SJSA1 (cell line): ENCODE measurements around the gene RALY. TPM values are rescaled to one million over a fixed set of nuclear protein-coding genes. Genes with fewer than 3 reads are reported as not detected.
"Not testable (repeated sequence)": the region's sequence is repeated elsewhere in the genome, so short reads cannot be mapped to it uniquely, and the experiment has no call there.

Experiments used
- DNase-seq, 2 experiments: peaks; one replicate each; pipeline ENCODE4 v3.0.0-alpha.2; 2015 to 2020; ENCODE audit warnings: low spot score in 2 of 2, low read depth in 1 of 2
- H3K27ac ChIP-seq: fragments of 250-450 bp; sonication (Bioruptor Pico); 2 replicates; pipeline ENCODE4 v1.5.1; 2020; ENCODE audit warnings: mild to moderate bottlenecking, moderate library complexity
- H3K27me3 ChIP-seq: fragments of 250-450 bp; sonication (Bioruptor Pico); replicated peaks from 2 replicates; pipeline ENCODE4 v1.5.1; 2020; ENCODE audit warnings: mild to moderate bottlenecking, moderate library complexity
- H3K36me3 ChIP-seq: fragments of 250-450 bp; sonication (Bioruptor Pico); 2 replicates; pipeline ENCODE4 v1.5.1; 2020; ENCODE audit warnings: mild to moderate bottlenecking
- H3K4me1 ChIP-seq: fragments of 250-450 bp; sonication (Bioruptor Pico); replicated peaks from 2 replicates; pipeline ENCODE4 v1.6.1; 2021; ENCODE audit warnings: mild to moderate bottlenecking
- H3K4me3 ChIP-seq: fragments of 250-450 bp; sonication (Bioruptor Pico); 2 replicates; pipeline ENCODE4 v1.5.1; 2020; ENCODE audit warnings: mild to moderate bottlenecking
- H3K9me3 ChIP-seq: fragments of 250-450 bp; sonication (Bioruptor Pico); replicated peaks from 2 replicates; pipeline ENCODE4 v1.5.1; 2020; ENCODE audit warnings: mild to moderate bottlenecking
- total RNA-seq: library from RNA; depleted of rRNA; stranded (reverse); fragments of >200 nt; shearing (Covaris generic); gene quantifications from 2 replicates; pipeline ENCODE4 v1.2.3, GENCODE V29; 2014

The RALY gene
- total RNA-seq, 1 experiment from 2014 or later = 160 TPM

DNA sequence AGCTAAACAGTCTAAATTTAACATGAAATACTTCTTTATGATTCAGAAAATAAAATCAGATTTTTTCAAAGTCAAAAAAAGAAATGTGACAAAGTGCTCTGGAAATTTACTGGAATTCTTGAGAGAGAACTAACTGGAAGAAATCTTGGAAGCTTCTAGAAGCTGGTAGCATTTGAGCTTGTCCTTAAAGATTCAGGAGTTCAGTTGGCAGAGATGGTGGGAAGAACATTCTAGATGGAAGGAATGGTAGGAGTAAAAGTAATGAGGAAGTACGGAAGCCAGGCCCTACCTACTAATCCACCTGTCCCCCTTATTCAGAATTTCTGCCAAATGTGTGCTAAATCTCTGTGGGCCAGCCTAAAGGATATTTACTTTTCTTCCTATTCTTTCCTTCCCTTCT lies 21.2 kb downstream of the RALY start:
- Histone ChIP-seq H3K9me3 (no peaks in the 10 kb centered on the region), H3K4me1 (peaks cover 21% of the 10 kb centered on the region), H3K27ac (no peak overlapping the region), H3K4me3 (no peak overlapping the region), H3K36me3 (no peaks in the 10 kb centered on the region), H3K27me3 (no peaks in the 10 kb centered on the region)
- no peak for DNase-seq

DNA sequence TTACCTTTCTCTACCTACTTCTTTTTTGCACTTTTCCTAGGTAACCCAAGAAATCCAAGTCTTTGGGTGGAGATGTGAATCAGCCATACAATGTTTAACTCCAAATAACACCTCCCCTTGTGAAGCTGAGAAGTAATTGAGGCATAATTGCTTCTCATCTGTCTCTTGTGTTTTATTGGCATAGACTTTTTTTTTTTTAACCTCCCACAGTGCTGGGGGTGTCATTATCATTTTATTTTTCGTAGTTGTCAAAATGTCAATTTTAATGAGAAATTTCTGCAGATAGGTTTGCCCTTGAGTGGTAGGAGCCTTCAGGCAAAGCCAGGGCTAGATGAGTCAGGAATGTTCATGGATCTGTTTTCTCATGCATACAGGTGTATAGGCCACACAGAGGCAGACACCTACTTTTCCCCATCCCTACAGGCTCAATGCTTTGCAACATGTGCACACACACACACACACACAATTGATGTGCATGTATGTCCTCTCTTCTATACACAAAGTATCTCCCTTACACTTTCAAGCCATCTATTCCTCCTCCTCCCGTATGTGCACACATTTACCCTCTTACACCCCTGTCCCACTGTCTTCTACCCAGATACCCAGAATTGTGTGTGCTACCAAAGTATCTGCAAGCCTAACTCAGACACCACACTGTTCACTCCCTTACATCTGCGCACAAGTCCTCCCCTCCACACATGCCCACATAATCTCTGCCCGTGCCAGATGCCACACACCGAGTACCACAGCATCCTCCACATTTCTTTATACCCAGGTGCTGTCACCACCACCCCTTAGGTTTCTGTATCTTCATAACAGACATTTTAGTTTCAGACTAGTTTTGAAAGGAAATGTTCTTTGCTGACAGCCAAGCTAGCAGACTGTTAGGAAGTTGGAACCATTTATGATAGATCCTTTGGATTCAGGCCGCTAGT lies 22.0 kb downstream of the RALY start:
- no peaks in the 10 kb centered on the region for H3K27me3 ChIP-seq
- H3K36me3 ChIP-seq = peaks cover 3% of the 10 kb centered on the region; the same call in 1 of the 2 replicates
- H3K9me3 ChIP-seq = no peaks in the 10 kb centered on the region
- H3K27ac ChIP-seq = no peak overlapping the region
- DNase-seq = no peak
- peaks cover 21% of the 10 kb centered on the region for H3K4me1 ChIP-seq
- no peak overlapping the region for H3K4me3 ChIP-seq

DNA sequence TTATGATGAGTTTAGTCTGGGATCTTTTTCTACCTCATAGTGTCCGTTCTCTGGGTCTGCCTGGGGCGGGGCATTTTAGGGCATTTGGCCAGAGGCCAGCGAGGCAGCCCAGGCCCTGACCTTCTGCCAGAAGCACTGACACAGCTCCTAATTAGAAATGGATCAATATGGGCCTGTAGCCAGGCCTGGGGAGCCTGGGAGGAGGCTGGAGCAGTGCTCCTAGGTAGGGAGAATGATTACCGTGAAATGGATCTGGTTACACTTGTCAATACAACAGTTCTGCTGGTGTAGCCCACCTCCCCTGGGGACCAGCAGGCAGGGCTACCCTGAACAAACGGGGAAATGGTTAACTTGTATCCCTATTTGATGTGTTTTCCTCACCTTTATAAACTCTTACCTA lies 23.0 kb downstream of the RALY start:
- no peaks in the 10 kb centered on the region for H3K27me3 ChIP-seq
- no peak overlapping the region for H3K27ac ChIP-seq
- no peak overlapping the region for H3K4me3 ChIP-seq
- H3K9me3 ChIP-seq = 0 out of 2 replicates have a peak, but pooled peaks cover 6% of the 10 kb centered on the region
- DNase-seq = no peak
- H3K36me3 ChIP-seq = peaks cover 9% of the 10 kb centered on the region
- H3K4me1 ChIP-seq = peaks cover 27% of the 10 kb centered on the region

DNA sequence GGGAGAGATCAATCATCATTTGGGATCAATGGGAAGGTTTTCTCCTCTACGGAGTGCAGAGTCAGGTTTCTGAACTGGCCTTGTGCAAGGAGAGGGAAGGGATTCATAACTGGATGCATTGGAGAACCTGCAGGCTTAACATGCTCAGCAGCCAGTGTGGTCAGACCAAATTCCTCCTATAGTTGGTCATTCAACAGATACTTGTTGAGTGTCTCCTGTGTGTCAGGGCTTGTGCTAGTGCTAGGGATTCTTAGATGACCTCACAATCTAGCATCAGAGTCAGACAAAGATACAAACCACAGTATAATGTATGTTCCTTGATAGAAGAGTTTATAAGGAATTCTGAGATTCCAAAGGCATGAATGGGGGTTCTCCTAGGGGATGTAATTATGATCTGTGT lies 23.9 kb downstream of the RALY start:
- 0 out of 2 replicates have a peak, but pooled peaks cover 6% of the 10 kb centered on the region for H3K9me3 ChIP-seq
- H3K27me3 ChIP-seq = no peaks in the 10 kb centered on the region
- peak overlapping the region; percentile 29 for H3K27ac ChIP-seq
- peak; percentile 77 to 80 for DNase-seq
- H3K4me1 ChIP-seq = peaks cover 27% of the 10 kb centered on the region
- H3K36me3 ChIP-seq = peaks cover 11% of the 10 kb centered on the region
- H3K4me3 ChIP-seq = no peak overlapping the region

DNA sequence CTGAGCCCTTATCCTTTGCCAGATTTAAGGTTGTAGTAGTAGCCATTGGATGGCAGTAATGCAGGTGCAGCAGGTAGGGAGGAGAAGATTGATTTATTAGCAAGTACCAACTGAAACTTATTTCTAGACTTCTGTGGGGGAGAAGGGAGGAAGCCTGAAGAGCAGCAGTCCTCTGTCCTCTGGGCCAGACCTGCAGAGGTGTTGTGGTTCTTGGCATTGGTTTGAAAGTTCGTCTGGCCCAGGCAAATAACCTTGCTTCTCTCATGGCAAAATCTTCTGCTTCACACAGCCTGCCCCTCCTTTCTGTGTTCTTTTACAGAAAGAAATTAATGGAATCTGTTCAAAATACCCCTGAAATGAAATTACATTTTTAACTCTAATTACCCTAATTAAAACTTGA lies 24.5 kb downstream of the RALY start:
- Histone ChIP-seq H3K9me3 (0 out of 2 replicates have a peak, but pooled peaks cover 6% of the 10 kb centered on the region), H3K27me3 (no peaks in the 10 kb centered on the region), H3K4me3 (no peak overlapping the region), H3K4me1 (peaks cover 27% of the 10 kb centered on the region), H3K36me3 (peaks cover 12% of the 10 kb centered on the region), H3K27ac (peak overlapping the region; percentile 29)
- DNase-seq = no peak

DNA sequence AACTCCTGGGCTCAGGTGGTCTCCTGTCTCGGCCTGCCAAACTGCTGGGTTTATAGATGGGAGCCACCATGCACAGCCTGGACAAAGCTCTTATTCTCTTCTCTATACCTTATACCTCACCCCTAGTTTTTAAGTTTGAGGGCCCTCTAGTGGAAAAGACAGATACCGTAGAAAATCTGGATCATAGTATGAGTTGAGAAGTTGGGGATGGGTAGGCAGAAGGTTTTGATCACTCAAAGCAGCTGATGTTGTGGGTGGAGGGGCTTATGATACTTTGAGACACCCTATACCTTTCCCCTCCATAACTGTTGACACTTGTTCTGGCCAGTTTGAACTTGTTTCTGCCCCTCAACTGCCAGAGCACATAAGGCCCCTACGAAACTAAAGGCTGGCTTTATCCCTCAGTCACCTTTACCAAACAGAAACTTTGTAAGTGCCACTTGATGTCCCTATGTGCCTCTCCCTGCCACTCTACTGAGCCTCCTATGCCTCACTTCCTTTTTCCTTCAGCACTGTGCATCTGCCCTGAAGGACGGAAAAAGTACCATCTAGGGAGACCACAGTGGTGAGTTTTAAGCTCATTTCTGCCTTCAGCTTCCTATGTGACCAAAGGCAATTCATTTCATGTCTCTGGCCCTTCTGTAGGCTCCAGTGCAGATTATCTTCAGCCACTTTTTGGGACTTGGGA lies 28.6 kb downstream of the RALY start:
- H3K36me3 ChIP-seq = peaks cover 12% of the 10 kb centered on the region
- DNase-seq = no peak
- H3K9me3 ChIP-seq = 0 out of 2 replicates have a peak, but pooled peaks cover 6% of the 10 kb centered on the region
- H3K27me3 ChIP-seq = no peaks in the 10 kb centered on the region
- H3K4me3 ChIP-seq = no peak overlapping the region
- peaks cover 24% of the 10 kb centered on the region for H3K4me1 ChIP-seq
- H3K27ac ChIP-seq = no peak overlapping the region

DNA sequence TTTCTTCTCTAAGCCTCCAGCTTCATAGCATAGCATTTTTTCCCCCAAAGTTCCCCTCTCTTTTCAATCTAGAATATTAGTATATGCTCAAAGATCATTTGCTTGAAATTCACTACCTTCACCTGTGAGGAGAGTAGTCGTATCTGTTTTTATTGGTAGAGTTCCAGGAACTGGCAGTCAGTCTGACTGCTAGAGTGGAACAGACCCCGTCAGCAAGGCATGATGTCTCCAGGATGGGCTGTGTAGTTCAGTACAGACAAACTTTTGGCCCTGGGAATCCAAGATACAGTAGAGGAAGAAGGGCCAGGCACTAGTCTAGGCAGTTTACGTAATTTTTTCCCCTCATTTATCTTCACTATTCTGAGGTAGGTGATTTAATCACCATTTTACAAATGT lies 29.1 kb downstream of the RALY start:
- no peak overlapping the region for H3K4me3 ChIP-seq
- H3K27me3 ChIP-seq = no peaks in the 10 kb centered on the region

DNA sequence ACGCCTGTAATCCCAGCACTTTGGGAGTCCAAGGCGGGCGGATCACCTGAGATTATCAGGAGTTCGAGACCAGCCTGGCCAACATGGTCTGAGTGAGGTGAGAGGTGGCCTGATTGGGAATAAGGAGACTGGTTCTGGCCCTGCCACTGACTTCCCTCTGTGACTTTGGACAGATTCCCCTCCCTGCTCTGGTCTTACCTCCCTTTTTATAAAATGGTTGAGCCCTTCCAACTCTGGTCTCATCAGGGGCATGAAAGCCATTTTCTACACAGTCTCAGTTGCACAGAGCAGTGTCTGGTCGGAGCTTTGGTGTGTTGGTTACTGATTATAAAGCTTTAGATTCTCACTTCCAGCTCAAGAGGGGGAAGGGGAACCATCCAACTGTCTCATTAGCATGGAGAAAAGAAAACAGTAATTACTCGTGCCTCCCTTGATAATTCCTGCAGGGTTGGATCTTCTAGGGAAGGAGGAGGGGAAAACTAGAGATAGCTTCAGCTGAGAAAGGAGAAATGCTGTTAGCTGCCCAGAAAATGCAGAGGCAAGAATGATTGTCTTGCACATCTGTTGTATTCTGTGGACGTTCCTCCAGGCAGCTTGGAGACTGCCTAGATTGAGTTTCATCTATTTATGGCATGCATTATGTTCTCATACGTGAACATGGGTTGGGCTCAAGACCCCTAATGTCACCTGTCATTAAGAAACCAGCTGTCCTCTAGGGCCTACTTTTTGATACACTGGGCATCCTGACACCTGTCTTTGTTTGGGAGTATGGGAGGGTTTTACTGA lies 30.4 kb downstream of the RALY start:
- no peak overlapping the region for H3K4me3 ChIP-seq
- H3K9me3 ChIP-seq = 0 out of 2 replicates have a peak, but pooled peaks cover 6% of the 10 kb centered on the region
- H3K4me1 ChIP-seq = 0 out of 2 replicates have a peak, but pooled peaks cover 9% of the 10 kb centered on the region
- no peak for DNase-seq
- peaks cover 12% of the 10 kb centered on the region for H3K36me3 ChIP-seq
- H3K27ac ChIP-seq = no peak overlapping the region
- no peaks in the 10 kb centered on the region for H3K27me3 ChIP-seq

More for the DNA sequence above, 29.1 kb downstream of the RALY start:
- no peak for DNase-seq
- no peak overlapping the region for H3K27ac ChIP-seq
- H3K36me3 ChIP-seq = peaks cover 12% of the 10 kb centered on the region
- 0 out of 2 replicates have a peak, but pooled peaks cover 6% of the 10 kb centered on the region for H3K9me3 ChIP-seq
- peaks cover 18% of the 10 kb centered on the region for H3K4me1 ChIP-seq

DNA sequence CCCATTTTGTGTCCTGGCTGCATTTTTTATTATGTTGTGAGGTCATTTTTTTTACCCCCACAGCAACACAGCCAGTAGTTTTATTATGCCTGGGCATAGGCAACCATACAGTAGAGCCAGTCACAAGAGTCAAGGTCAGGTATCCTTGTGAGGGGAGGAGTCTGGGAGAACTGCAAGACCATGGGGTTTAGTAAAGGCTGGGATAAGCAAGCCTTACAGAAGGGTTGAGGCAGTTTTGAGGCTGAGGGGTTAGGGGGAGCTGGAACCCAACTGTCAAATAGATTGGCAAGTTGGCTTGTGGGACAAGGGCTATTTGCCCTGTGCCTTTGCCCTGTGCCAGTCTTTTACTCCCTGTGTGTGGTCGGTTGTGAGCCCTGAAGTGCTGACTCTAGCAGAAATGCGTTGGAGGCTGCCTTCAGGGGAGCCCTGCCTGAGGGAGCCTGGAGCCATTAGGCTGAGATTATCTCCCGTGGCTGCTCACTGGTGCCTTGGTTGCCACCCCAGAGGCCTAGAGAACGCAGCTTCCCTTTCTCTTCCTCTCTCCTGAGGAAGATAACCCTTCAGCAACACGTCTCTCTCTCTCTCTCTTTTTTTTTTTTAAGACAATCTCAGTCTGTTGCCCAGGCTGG lies 31.1 kb downstream of the RALY start:
- H3K4me3 ChIP-seq = no peak overlapping the region
- peaks cover 12% of the 10 kb centered on the region for H3K36me3 ChIP-seq
- H3K9me3 ChIP-seq = 0 out of 2 replicates have a peak, but pooled peaks cover 6% of the 10 kb centered on the region
- no peaks in the 10 kb centered on the region for H3K27me3 ChIP-seq
- H3K27ac ChIP-seq = no peak overlapping the region
- DNase-seq = no peak
- 0 out of 2 replicates have a peak, but pooled peaks cover 9% of the 10 kb centered on the region for H3K4me1 ChIP-seq

DNA sequence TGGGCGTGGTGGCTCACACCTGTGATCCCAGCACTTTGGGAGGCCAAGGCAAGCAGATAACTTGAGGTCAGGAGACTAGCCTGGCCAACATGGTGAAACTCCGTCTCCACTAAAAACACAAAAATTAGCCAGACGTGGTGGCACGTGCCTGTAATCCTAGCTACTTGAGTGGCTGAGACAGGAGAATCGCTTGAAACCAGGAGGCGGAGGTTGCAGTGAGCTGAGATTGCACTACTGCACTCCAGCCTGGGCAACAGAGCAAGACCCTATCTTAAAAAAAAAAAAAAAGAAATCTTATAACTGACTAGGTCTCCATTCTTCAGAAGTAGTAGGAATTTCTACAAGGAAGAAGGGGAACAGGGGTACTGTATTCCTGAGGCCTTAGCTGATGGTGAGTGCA lies 34.3 kb downstream of the RALY start:
- peaks cover 21% of the 10 kb centered on the region for H3K36me3 ChIP-seq
- H3K4me1 ChIP-seq, H3K4me3 ChIP-seq, H3K27ac ChIP-seq, H3K27me3 ChIP-seq, DNase-seq, H3K9me3 ChIP-seq: not testable (repeated sequence)

DNA sequence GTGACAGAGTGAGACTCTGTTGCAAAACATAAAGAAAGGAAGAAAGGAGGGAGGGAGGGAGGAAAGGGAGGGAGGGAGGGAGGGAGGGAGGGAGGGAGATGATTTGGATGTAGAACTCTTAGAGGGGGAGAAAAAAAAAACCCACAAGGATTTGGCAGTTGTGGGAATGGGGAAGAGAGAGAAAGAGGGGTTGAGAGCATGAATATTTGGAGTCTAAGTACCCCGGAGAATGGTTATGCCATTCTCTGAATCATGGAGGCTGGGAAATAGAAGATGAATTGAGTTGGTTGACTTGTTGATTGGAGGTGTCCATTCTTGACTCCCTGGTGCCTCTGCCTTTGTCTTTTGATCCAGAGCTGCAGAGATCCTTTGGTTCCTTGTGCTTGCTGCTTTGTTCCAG lies 35.7 kb downstream of the RALY start:
- H3K36me3 ChIP-seq = peaks cover 35% of the 10 kb centered on the region
- no peak for DNase-seq
- H3K4me1 ChIP-seq = 0 out of 2 replicates have a peak, but pooled peaks cover 3% of the 10 kb centered on the region
- H3K27me3 ChIP-seq = no peaks in the 10 kb centered on the region
- no peak overlapping the region for H3K4me3 ChIP-seq
- no peaks in the 10 kb centered on the region for H3K9me3 ChIP-seq
- no peak overlapping the region for H3K27ac ChIP-seq

DNA sequence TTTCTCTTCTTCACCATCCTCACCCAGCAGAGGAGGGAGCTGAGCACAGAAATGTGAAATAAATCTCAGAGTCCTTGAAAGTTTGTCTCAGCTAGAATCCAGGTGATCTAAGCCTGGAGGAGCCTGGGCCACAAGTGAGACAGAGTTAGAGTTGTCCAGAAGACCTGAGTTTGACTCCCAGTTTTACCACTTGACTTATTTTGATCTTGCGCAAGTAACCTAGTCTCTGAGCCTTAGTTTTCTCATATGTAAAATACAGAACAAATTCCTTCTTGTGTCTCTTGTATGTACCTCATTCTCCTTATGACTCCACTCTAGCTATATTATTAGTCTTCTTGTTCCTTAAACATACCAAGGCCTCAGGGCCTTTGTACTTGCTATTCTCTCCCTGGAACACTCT lies 36.7 kb downstream of the RALY start:
- Histone ChIP-seq H3K36me3 (peaks cover 42% of the 10 kb centered on the region), H3K4me3 (no peak overlapping the region), H3K27ac (no peak overlapping the region), H3K27me3 (no peaks in the 10 kb centered on the region), H3K4me1 (no peaks in the 10 kb centered on the region), H3K9me3 (no peaks in the 10 kb centered on the region)
- no peak for DNase-seq

DNA sequence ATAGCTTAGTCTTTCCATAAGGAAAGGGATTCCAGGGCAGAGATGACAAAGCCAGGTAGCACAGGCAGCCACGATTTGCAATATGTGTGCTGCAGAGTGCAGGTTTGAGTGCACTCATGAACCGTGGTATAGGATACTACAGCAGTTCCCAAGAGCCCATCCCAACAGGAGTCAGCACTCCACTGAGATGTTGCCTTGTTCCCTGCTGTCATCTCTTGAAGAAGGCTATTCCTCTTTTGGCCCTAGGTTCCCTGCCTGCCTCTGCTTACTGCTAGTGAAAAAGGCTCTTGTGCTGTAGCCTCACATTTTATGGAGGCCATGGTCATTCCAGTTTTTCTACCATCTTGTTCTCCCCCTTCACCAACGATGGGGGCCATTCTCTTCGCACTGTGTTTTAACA lies 40.2 kb downstream of the RALY start:
- no peaks in the 10 kb centered on the region for H3K9me3 ChIP-seq
- H3K4me3 ChIP-seq = no peak overlapping the region
- no peak for DNase-seq
- no peaks in the 10 kb centered on the region for H3K27me3 ChIP-seq
- H3K36me3 ChIP-seq = peaks cover 45% of the 10 kb centered on the region
- no peaks in the 10 kb centered on the region for H3K4me1 ChIP-seq
- no peak overlapping the region for H3K27ac ChIP-seq
